K562 (cell line): ENCODE measurements around the gene IP6K1.

ENCODE experiments used
- ATF2 ChIP-seq: sonication (generic); formaldehyde crosslinking; IDR thresholded peaks from 2 replicates; pipeline ENCODE4 v1.8.1; 2022; ENCODE audit warnings: missing genetic modification reagents
- NR3C1 ChIP-seq: sonication (generic); formaldehyde crosslinking; IDR thresholded peaks from 2 replicates; pipeline ENCODE4 v1.8.1; 2022; ENCODE audit warnings: missing genetic modification reagents
- SP2 ChIP-seq: IDR thresholded peaks from 2 replicates; pipeline ENCODE4 v1.6.1; 2011; ENCODE audit warnings: mild to moderate bottlenecking, low read depth, low read length, moderate library complexity; ENCODE audit not compliant: poor library complexity, severe bottlenecking; ENCODE audit errors: extremely low read depth
- SPI1 ChIP-seq: IDR thresholded peaks from 2 replicates; pipeline ENCODE4 v1.6.1; 2011; ENCODE audit warnings: low read depth, low read length, control low read depth, borderline replicate concordance
- ZNF175 ChIP-seq: fragments of 200-800 bp; sonication (Bioruptor generic); IDR thresholded peaks from 2 replicates; pipeline ENCODE4 v1.6.1; 2016; ENCODE audit warnings: low read depth, mild to moderate bottlenecking, missing genetic modification characterization, missing compliant biosample characterization

- TF ChIP-seq SPI1 (no peak), ZNF175 (CRISPR knock-in tag) (no peak), ATF2 (no peak), SP2 (no peak), NR3C1 (CRISPR knock-in tag) (no peak)
Observed at GRCh38 chr3:49680493-49681231, 105.7 kb downstream of the IP6K1 start.
